ENCODE data around the gene ACBD4. TPM values are rescaled to one million over a fixed set of nuclear protein-coding genes. Genes with fewer than 3 reads are reported as not detected.
"Not testable (repeated sequence)": the region's sequence is repeated elsewhere in the genome, so short reads cannot be mapped to it uniquely, and the experiment has no call there.

The ACBD4 gene
- polyA plus RNA-seq, 4 donors, result 11.4 to 19.0 (median 16.9) TPM

DNA sequence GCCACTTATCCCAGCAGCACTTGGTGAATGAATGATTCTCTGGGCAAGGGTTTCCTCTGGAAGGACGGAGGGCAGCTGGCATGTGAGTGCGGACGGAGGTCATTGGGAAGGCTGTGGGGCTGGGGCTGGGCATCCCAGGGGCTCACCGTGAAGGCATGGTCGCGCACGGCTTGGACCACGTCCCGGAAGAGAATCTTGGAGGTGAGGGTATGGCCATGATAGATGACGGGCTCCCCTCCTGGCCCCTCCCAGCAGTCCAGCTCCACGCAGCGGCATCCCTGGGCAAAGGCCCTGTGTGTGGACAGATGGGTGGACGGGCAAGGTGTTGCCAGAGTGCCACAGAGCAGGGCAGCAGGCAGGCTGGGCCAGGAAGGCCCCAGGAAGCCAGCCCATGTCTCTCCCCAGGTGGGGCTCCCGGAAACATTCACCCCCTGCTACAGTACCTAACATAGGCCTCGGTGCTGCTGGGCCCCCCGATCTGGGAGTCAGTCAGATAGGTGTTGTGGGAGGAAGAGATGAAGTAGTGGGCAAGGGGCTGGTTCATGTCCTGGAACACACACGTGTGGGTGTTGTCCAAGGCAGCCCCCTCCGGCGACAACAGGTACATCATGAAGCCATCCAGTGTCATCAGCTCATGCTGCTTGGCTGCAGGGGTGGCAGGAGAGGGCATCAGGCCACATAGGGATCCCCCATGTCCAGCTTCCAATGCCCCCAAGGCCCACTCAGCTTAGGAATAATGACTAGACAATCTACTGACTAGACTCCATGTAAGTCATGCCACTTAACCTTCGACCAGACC is 17.4 kb upstream of the ACBD4 start:
- DNase-seq (ENCODE audit: low read depth in 4 of 4, low spot score in 2 of 4), result no peak

GRCh38 chr17:45118691-45119090 is 16.8 kb upstream of the ACBD4 start:
- DNase-seq (ENCODE audit: low read depth in 4 of 4, low spot score in 2 of 4), result no peak

DNA sequence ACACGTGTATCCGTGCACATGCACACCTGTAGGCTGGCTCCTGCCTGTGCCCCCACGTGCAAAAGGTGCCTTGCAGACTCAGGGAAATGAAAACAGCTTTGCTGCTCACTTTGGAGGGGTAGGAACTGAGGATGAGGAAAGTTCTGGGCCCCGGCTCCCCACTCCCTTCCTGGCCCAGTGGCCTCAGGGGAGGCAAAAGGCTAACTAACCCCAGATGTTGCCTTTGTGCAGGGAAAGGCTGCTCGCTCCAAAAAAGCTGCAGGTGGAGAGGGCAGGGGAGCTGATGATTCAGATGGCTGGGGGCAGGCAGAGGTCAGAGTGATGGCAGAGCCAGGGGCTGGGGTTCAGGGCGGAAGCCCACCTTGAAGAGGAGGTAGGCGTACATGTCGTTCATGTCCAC is 15.5 kb upstream of the ACBD4 start:
- no peak for DNase-seq (ENCODE audit: low read depth in 4 of 4, low spot score in 2 of 4)

GRCh38 chr17:45120558-45120957 is 14.9 kb upstream of the ACBD4 start:
- no peak for DNase-seq (ENCODE audit: low read depth in 4 of 4, low spot score in 2 of 4)

DNA sequence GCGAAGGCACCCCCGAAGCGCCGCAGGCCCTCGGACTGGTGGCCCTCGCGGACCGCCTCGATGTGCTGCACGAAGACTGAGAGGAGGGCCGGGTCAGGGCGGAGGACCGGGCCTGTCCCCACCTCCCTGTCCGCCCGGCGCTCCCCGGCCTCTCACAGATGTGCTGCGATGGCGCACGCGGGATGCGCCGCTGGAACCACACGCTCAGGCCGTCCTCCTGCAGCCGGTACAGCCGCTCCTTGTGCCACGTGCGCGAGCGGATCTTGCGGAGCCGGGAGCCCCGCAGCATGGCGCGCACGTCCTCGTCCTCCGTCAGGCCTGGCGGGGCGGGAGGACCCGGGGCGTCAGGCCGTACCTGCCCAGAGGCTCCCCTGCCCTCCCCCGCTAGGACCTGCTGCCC is 14.4 kb upstream of the ACBD4 start:
- DNase-seq (ENCODE audit: low read depth in 4 of 4, low spot score in 2 of 4), result no peak

GRCh38 chr17:45123076-45123770 is 12.3 kb upstream of the ACBD4 start:
- no peak for DNase-seq (ENCODE audit: low read depth in 4 of 4, low spot score in 2 of 4)

GRCh38 chr17:45123930-45124796 is 11.3 kb upstream of the ACBD4 start:
- DNase-seq (ENCODE audit: low read depth in 4 of 4, low spot score in 2 of 4), result no peak

GRCh38 chr17:45124797-45125122 is 10.7 kb upstream of the ACBD4 start:
- DNase-seq (ENCODE audit: low read depth in 4 of 4, low spot score in 2 of 4), result not testable (repeated sequence)

DNA sequence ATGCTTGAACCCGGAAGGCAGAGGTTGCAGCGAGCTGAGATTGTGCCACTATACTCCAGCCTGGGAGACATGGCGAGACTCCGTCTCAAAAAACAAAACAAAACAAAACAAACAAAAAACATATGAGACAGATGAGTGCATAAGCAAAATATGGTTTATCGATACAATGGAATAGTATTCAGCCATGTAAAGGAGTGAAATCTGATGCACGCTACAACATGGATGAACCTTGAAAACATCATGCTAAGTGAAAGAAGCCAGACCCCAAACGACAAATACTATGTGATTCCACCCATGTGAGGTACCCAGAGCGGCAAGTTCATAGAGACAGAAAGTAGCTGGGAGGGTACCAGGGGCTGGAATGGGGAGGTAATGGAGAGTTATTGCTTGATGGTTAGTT is 10.0 kb upstream of the ACBD4 start:
- no peak for DNase-seq (ENCODE audit: low read depth in 4 of 4, low spot score in 2 of 4)

GRCh38 chr17:45127207-45127547 is 8.3 kb upstream of the ACBD4 start:
- DNase-seq (ENCODE audit: low read depth in 4 of 4, low spot score in 2 of 4), result no peak

GRCh38 chr17:45127548-45128300 is 7.8 kb upstream of the ACBD4 start:
- no peak for DNase-seq (ENCODE audit: low read depth in 4 of 4, low spot score in 2 of 4)

GRCh38 chr17:45128331-45128730 is 7.2 kb upstream of the ACBD4 start:
- no peak for DNase-seq (ENCODE audit: low read depth in 4 of 4, low spot score in 2 of 4)

DNA sequence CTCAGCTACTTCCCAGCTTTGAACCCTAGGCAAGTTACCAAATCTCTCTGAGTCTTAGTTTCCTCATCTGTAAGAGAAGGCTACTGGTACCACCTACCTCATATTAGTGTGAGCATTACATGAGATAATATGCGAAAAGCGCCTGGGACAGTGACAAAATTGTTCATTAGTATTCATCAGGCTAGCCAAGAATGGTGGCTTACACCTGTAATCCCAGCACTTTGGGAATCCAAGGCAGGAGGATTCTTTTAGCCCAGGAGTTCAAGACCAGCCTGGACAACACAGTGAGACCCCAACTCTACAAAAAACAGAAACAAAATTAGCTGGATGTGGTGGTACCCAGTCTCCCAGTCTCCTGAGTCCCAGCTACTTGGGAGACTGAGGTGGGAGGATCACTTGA is 6.5 kb upstream of the ACBD4 start:
- no peak for DNase-seq (ENCODE audit: low read depth in 4 of 4, low spot score in 2 of 4)

DNA sequence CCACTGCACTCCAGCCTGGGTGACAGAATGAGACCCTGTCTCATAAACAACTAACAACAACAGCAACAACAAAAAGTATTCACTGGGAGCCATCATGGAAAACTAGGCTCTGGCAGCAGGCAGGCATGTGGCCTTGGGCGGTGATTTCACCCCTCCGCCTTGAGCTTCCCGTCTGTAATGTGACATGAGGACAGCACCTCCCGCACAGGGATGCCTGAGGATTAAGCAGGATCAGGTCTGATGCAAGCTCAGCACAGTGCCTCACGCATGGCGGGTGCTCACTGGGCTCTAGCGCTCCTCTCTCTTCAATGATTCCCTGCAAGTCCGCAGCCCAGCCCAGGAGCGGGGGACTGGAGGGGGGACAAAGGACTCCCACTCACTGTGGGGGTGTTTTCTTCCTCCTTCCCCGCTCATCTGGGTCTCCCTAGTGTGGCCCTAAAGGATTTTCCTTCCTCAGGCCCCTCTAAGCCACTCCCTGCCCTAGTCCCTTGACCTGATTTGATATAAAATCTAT is 6.0 kb upstream of the ACBD4 start:
- no peak for DNase-seq (ENCODE audit: low read depth in 4 of 4, low spot score in 2 of 4)

GRCh38 chr17:45129940-45130680 is 5.4 kb upstream of the ACBD4 start:
- no peak for DNase-seq (ENCODE audit: low read depth in 4 of 4, low spot score in 2 of 4)

DNA sequence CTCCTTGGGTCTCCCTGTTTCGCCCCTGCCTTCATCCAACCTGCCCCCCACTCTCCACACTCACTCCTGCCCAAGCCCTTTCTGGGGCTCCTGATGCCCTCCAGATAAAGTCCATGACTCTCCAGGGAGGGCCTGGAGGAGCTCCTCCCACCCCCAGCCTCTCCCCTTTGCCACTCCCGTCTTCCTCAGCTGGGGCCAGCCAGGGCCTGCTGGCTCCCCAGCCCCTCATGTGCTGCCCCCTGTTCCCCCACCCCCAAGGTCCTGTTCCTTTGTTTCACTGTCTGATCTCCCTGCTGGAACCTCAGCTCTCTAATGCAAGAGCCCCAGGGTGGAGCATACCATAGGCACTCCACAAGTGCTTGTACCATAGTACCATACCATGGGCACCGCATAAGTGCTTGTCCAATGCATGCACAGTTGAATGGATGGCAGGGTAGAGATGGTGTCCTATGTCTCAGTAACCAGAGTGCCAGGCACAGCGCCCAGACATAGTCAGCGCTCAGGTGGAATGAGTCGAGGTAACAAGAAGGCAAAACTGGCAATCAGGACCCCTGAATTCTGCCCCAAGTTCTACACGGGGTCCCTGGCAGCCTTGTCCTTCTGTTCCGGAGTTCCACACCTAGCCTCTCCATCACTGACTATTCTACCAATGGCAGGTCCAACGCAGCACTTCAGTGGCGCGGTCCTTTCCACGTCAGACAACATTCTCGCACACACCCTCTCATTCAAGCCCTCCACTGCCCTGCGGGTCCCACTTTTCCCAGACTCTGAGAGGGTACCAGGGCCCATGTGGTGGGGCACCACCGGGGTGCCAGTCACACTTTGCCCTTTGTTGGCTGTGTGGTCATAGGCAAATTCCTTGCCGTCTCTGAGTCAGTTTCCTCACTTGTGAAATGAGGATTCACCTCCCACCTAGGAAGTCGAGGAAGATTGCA is 4.5 kb upstream of the ACBD4 start:
- no peak for DNase-seq (ENCODE audit: low read depth in 4 of 4, low spot score in 2 of 4)

DNA sequence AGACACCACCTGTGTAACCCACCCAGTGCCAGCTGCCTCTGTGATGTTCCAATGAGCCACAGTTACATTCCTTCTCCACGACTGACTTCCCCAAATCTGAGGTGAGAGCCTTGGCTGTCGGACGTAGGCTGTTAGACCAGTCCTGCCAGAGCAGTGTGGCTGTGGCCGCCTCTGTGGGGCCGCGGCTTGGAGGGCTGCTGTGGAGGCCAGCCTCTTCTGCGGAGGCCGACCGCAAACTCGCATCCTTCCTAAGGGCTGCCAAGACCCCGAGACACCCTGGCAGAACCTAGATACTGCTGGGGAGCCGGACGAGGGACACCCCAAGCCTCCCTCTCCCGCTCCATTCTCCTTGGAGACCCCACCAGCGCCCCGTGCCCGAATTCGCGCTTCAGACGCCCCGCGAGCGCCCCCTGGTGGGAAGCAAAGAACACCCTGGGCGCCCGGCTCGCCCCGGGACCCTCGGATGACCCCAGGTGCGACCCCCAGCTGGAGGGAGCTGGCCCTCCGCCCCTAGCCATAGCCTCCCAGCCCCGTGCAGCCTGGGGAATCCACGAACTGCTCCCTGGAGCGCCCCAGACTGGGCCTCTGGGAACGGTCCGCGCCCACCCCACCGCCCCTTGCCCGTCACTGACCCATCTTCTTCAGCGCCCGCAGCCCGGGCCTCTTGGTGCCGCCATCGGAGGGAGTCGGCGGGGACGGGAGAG is 3.7 kb upstream of the ACBD4 start:
- no peak for DNase-seq (ENCODE audit: low read depth in 4 of 4, low spot score in 2 of 4)

- no peak for DNase-seq (ENCODE audit: low read depth in 4 of 4, low spot score in 2 of 4)
Measured at GRCh38 chr17:45132320-45132571, 3.2 kb upstream of the ACBD4 start, which contains the start of gene PLCD3. PLCD3 (minus strand) TSS chr17:45132515; CDS start chr17:45132410, 105 bp downstream.

Data from left renal cortex interstitium (tissue), 4 donors.